GM19240 (cell line): ENCODE data around the gene PPL.

ENCODE experiments used
- DNase-seq: peaks from one replicate; pipeline ENCODE4 v3.0.0; 2011; ENCODE audit warnings: low spot score; ENCODE audit not compliant: insufficient read length

The PPL gene

GRCh38 chr16:4832698-4833343 is 104.1 kb downstream of the PPL start:
- no peak for DNase-seq
